Memory B cell (primary cell): ENCODE data around the gene DNAJB11.
"Not testable (repeated sequence)": the region's sequence is repeated elsewhere in the genome, so short reads cannot be mapped to it uniquely, and the experiment has no call there.

ENCODE experiments used
- ATAC-seq: fragments of 150-1000 bp; cut with Tn5 transposase; 2 replicates; pipeline ENCODE4 v1.10.0; 2021; ENCODE audit warnings: low read depth, mild to moderate bottlenecking, moderate library complexity
- DNase-seq, 2 donors: peaks; one replicate each; pipeline ENCODE4 v3.0.0; 2022; ENCODE audit warnings: low spot score in 2 of 2
- H3K27ac Mint-ChIP-seq: one replicate; pipeline ENCODE4 v1.8.0; 2022; ENCODE audit warnings: mild to moderate bottlenecking, moderate library complexity, mixed read lengths
- H3K27me3 Mint-ChIP-seq: one replicate; pipeline ENCODE4 v1.8.0; 2022; ENCODE audit warnings: mixed read lengths
- H3K36me3 Mint-ChIP-seq: one replicate; pipeline ENCODE4 v1.8.0; 2022; ENCODE audit warnings: mild to moderate bottlenecking, mixed read lengths
- H3K4me1 Mint-ChIP-seq: one replicate; pipeline ENCODE4 v1.8.0; 2022; ENCODE audit warnings: mixed read lengths
- H3K4me3 Mint-ChIP-seq: one replicate; pipeline ENCODE4 v1.8.0; 2022; ENCODE audit warnings: mild to moderate bottlenecking, moderate library complexity, mixed read lengths
- H3K9me3 Mint-ChIP-seq: one replicate; pipeline ENCODE4 v1.8.0; 2022; ENCODE audit warnings: mixed read lengths

DNAJB11 gene

DNA sequence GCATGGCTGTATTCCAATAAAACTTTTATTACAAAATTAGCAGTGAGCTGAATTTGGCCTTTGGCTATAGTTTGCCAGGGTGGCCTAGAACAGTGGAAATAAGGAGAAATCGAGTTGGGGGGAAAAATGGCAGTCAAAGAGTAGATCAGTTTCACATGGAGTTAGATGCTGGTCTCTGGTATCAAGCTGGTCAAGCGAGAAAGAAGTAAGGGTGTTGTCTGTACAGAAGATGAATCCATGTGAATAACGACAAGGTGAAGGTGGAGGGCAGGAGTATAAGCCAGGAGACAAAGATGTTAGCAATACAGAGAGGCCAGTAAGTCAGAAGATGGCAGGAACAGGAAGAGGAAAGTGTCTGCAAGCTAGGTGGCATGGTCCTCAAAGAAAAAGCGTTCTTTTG lies 54.1 kb downstream of the DNAJB11 start:
- ATAC-seq (no peak), DNase-seq (no peak)
- no peaks in the 10 kb centered on the region for H3K4me1 Mint-ChIP-seq
- no peaks in the 10 kb centered on the region for H3K27me3 Mint-ChIP-seq
- no peaks in the 10 kb centered on the region for H3K36me3 Mint-ChIP-seq
- no peak overlapping the region for H3K4me3 Mint-ChIP-seq
- no peak overlapping the region for H3K27ac Mint-ChIP-seq
- no peaks in the 10 kb centered on the region for H3K9me3 Mint-ChIP-seq

DNA sequence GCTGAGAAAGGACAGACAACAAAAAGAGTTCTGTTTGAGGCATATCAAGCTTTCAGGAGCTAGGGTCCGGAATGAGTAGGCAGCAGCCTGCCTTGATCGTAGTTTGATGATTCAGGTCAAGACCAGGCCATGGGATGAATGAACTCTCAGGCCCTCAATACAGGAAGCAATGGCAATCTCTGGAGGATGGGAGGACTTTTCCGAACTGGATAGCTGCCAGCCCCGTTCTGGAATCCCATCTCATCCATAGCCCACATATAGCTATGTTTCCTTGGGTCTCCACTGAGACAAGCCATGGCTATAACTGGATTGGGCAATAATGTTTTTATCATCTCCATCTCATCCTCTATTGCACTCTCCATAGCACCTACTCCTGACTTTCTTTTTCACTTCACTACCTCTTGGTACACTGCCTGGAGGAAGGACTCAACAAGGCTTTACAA lies 55.1 kb downstream of the DNAJB11 start:
- H3K9me3 Mint-ChIP-seq: no peaks in the 10 kb centered on the region
- DNase-seq (no peak), ATAC-seq (no peak)
- H3K27ac Mint-ChIP-seq: no peak overlapping the region
- H3K4me3 Mint-ChIP-seq: no peak overlapping the region
- peaks cover under 1% of the 10 kb centered on the region for H3K27me3 Mint-ChIP-seq
- H3K36me3 Mint-ChIP-seq: no peaks in the 10 kb centered on the region
- no peaks in the 10 kb centered on the region for H3K4me1 Mint-ChIP-seq

DNA sequence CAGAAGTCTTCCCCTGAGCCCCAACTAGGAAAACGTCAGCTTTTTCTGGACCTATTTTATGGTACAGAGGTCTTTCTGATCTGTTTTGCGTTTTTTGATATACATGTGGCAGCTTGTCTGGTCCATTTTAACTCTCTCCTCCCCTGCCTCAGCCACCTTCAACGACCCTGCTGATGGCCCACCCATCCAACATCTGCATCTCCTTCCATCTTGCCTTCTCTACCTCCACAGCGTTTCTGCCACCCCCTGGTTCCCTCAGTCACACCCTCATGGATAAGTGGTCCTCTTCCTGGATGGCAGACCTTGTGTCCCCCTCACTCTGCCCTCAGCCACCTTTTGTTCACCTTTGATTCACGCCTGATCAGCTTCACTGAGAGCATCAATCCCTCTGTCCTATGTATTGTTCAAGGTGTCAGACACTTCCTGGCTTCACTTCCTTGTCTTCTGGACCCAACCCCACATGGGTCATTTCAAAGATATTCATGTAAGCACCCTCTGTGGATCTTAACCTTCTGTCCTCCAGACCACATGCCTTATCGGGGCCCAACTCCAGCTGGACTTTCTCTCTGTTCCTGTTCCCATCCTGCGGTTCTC lies 55.8 kb downstream of the DNAJB11 start:
- peaks cover 2% of the 10 kb centered on the region for H3K36me3 Mint-ChIP-seq
- H3K27me3 Mint-ChIP-seq: peaks cover 4% of the 10 kb centered on the region
- ATAC-seq: no peak

DNA sequence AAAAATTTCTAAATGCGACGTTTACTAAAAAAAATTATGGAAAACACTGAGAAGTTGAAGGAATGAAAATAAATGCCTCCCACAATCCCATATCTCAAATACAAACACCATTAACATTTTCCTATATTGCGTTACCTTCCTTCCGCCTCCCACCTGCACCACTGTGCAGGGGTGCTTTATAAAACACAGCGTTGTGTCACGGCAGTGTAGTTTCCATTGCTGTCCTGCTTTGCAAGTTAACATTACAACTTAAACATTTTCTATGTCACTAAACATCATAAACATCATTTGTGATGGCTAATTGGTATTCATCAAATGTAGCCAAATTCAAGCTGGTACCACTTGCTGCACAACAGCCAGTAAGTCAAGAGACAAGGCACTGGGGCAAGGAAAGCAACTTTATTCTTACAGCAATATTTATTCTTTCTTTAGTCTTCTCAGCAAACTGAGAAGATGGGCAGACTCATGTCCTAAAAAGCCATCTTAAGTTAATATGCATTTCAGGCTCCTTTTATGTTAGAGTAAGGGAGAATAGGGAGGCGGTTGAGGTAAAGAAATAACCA lies 57.4 kb downstream of the DNAJB11 start:
- no peak for ATAC-seq
- no peaks in the 10 kb centered on the region for H3K4me1 Mint-ChIP-seq
- no peak overlapping the region for H3K4me3 Mint-ChIP-seq
- no peak for DNase-seq
- peaks cover 4% of the 10 kb centered on the region for H3K27me3 Mint-ChIP-seq
- H3K9me3 Mint-ChIP-seq: no peaks in the 10 kb centered on the region
- H3K27ac Mint-ChIP-seq: no peak overlapping the region
- peaks cover 2% of the 10 kb centered on the region for H3K36me3 Mint-ChIP-seq

More for the DNA sequence above, 55.8 kb downstream of the DNAJB11 start:
- Mint-ChIP-seq H3K4me3 (no peak overlapping the region), H3K9me3 (no peaks in the 10 kb centered on the region), H3K4me1 (no peaks in the 10 kb centered on the region), H3K27ac (no peak overlapping the region)
- DNase-seq: no peak

DNA sequence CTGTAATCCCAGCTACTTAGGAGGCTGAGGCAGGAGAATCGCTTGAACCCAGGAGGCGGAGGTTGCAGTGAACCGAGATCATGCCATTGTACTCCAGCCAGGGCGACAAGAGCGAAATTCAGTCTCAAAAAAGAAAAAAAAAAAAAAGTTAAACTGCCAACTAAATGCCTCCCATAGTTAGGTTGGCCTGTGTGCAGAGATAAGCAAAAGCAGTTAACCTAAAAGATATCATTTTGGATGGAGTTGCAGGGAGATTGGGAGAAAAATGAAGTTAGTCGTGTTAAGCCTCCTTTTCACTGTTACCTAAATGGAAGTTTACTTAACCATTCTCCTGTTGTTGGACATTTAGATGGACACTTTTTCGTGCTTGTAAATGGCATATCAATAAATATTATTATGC lies 58.2 kb downstream of the DNAJB11 start:
- ATAC-seq (no peak), DNase-seq (no peak)
- peaks cover 4% of the 10 kb centered on the region for H3K27me3 Mint-ChIP-seq
- peaks cover 2% of the 10 kb centered on the region for H3K36me3 Mint-ChIP-seq
- no peaks in the 10 kb centered on the region for H3K9me3 Mint-ChIP-seq
- H3K27ac Mint-ChIP-seq: no peak overlapping the region
- H3K4me1 Mint-ChIP-seq: no peaks in the 10 kb centered on the region
- no peak overlapping the region for H3K4me3 Mint-ChIP-seq

DNA sequence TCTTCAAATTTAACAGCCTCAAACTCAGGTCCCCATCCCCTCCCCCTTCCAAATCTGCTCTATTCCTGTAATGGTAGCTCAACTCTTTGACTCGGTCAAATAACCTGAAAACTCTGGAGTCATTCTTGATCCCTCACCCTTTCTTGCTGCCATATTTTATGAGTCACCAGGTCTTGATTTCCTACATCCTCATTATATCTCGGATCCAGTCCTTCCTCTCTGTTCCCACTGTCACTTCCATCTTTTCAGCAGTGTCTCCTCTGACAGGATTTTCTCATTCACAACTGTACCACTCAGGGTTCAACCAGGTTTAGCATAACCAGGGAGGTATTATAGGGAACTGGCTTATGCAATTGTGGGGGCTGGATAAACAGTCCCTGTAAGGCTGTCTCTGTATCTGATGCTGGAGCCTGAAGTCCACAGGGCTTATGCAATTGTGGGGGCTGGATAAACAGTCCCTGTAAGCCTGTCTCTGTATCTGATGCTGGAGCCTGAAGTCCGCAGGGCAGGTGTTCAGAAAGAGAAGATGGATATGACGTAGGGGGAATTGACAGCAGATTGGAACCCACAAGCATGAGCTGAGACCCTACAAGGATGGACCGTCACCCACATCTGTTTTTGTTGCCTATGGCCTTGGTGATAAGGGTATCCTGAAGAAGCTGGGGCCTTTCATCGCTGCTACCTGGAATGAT lies 60.6 kb downstream of the DNAJB11 start:
- H3K4me3 Mint-ChIP-seq: no peak overlapping the region
- H3K9me3 Mint-ChIP-seq: no peaks in the 10 kb centered on the region
- no peaks in the 10 kb centered on the region for H3K4me1 Mint-ChIP-seq
- no peak overlapping the region for H3K27ac Mint-ChIP-seq
- ATAC-seq (no peak), DNase-seq (no peak)
- peaks cover 4% of the 10 kb centered on the region for H3K27me3 Mint-ChIP-seq
- peaks cover 2% of the 10 kb centered on the region for H3K36me3 Mint-ChIP-seq

DNA sequence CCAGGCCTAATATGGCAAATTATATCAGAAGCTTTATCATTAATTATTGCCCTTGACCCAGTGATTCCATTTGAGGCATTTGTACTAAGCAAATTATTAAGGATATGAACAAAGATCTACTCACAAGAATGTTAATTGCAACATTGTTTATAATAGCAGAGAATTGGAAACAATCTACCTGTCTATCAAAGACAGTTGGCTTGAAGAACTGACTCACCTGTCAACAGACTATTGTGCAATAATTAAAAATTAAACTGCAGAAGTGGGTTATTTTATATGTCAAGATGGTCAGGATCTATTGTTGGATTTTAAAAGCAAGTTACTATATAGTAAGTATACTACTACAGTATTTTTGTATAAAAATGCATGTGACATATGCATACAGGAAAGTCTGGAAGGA lies 63.0 kb downstream of the DNAJB11 start:
- Mint-ChIP-seq H3K4me1 (no peaks in the 10 kb centered on the region), H3K27ac (no peak overlapping the region), H3K27me3 (peaks cover 4% of the 10 kb centered on the region), H3K36me3 (peaks cover 2% of the 10 kb centered on the region), H3K9me3 (no peaks in the 10 kb centered on the region), H3K4me3 (no peak overlapping the region)
- DNase-seq (no peak), ATAC-seq (no peak)

DNA sequence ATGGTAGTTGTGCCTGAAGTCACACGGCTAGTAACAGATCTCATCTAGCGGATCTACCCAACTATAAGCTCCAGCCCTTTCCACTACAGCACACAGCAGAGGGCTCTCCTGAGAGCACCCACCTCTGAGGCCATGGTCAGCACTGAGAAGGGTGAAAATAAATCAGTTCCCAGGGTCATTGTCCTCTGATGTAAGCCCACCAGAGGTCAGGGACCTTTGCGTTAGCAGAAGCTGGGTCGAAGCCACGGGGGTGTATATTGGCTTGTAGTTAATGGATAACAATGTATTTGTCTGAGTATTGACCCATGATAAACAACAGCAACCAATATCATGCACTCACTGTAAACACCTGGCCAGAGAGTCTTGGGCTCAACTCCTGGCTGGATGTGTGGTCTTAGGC lies 63.7 kb downstream of the DNAJB11 start:
- not testable (repeated sequence) for H3K27me3 Mint-ChIP-seq, H3K36me3 Mint-ChIP-seq, H3K27ac Mint-ChIP-seq, ATAC-seq, DNase-seq, H3K9me3 Mint-ChIP-seq, H3K4me3 Mint-ChIP-seq, H3K4me1 Mint-ChIP-seq
